Kidney (tissue), 14 donors: Measurements from ENCODE around the gene FAM120B. TPM values are rescaled to one million over a fixed set of nuclear protein-coding genes. Genes with fewer than 3 reads are reported as not detected.

Source experiments
- DNase-seq, 5 donors: peaks; one replicate each; pipeline ENCODE4 v3.0.0-alpha.2; 2013 to 2020
- FAIRE-seq: peaks from 2 replicates; lab custom pipeline; 2012; peaks lifted over from hg19 to GRCh38; lab: Jason Lieb, UNC
- H3K27ac ChIP-seq, 2 donors: one replicate each; pipeline ENCODE4 v1.7.0; 2013; ENCODE audit warnings: low read depth in 2 of 2, low read length in 2 of 2, inconsistent platforms in 1 of 2
- H3K27me3 ChIP-seq: one replicate; pipeline ENCODE4 v1.7.1; 2013; ENCODE audit warnings: low read length, inconsistent platforms; ENCODE audit not compliant: control insufficient read depth, insufficient read depth
- H3K36me3 ChIP-seq, 3 donors: one replicate each; pipeline versions ENCODE4 v1.7.0 to v1.7.1; 2013; ENCODE audit warnings: low read length in 3 of 3, control low read depth in 1 of 3, inconsistent platforms in 1 of 3; ENCODE audit not compliant: insufficient read depth in 3 of 3, control insufficient read depth in 2 of 3
- H3K4me1 ChIP-seq, 3 donors: one replicate each; pipeline versions ENCODE4 v1.7.0 to v1.7.1; 2013; ENCODE audit warnings: low read length in 3 of 3, inconsistent platforms in 1 of 3, low read depth in 1 of 3; ENCODE audit not compliant: control insufficient read depth in 2 of 3, insufficient read depth in 2 of 3
- H3K4me3 ChIP-seq, 3 donors: one replicate each; pipeline versions ENCODE4 v1.7.0 to v1.8.1; 2013; ENCODE audit warnings: low read length in 3 of 3, control low read depth in 1 of 3, inconsistent platforms in 1 of 3
- H3K9ac ChIP-seq, 3 donors: one replicate each; pipeline versions ENCODE4 v1.7.0 to v1.7.1; 2013; ENCODE audit warnings: low read length in 3 of 3, control low read depth in 1 of 3, inconsistent platforms in 1 of 3
- H3K9me3 ChIP-seq, 3 donors: one replicate each; pipeline versions ENCODE4 v1.7.0 to v1.7.1; 2013; ENCODE audit warnings: low read length in 3 of 3, control low read depth in 1 of 3, inconsistent platforms in 1 of 3; ENCODE audit not compliant: control insufficient read depth in 2 of 3, insufficient read depth in 1 of 3
- CTCF ChIP-seq: IDR thresholded peaks from 3 replicates; pipeline ENCODE4 v1.5.1; 2012; ENCODE audit warnings: mild to moderate bottlenecking, moderate library complexity, borderline replicate concordance; ENCODE audit not compliant: insufficient read depth; ENCODE audit errors: extremely low read depth
- intact Hi-C: fragments of 100-400 bp; cut with DNase I; formaldehyde crosslinking; loops from one replicate; pipeline ENCODE4 v1.11.1; 2022
- polyA plus RNA-seq: library from polyadenylated mRNA; stranded (reverse); fragments of 350-450 nt; fragmentation: Illumina TruSeq; extraction: RNeasy Lipid Tissue Mini Kit (QIAGEN cat#74804); gene quantifications from one replicate; pipeline ENCODE4 v1.2.3, GENCODE V29; 2014; ENCODE audit warnings: low read depth, low replicate concordance; ENCODE audit not compliant: insufficient read depth
- total RNA-seq: library from RNA; stranded (reverse); fragmentation: NEBNext Ultra II Directional; extraction: Animal tissue kit (Norgen Biotek cat#: 25700); gene quantifications from one replicate; pipeline ENCODE4 v1.2.1, GENCODE V29; 2021
- donor health status: control.
- donor health status: control.
- donor health status: control.
- donor health status: control.
- donor health status: control.
- donor health status: DM: yes; HTN: yes; CAD: no.
- donor health status: Normal renal cell carcinoma (clear cell type).

The FAM120B gene
- total and polyA plus RNA-seq, 2 donors from 2014 or later, result 16.5 to 34.8 TPM

- H3K9me3 ChIP-seq, result no peaks in the 10 kb centered on the region
- peaks cover 21% of the 10 kb centered on the region for H3K27me3 ChIP-seq
- H3K4me3 ChIP-seq, result no peak overlapping the region
- no peak for TF ChIP-seq CTCF
- H3K27ac ChIP-seq, result no peak overlapping the region
- no peak overlapping the region for H3K9ac ChIP-seq
- no peaks in the 10 kb centered on the region for H3K36me3 ChIP-seq
- DNase-seq (peak in 2 of 5 donors; percentile 31 to 38), FAIRE-seq (no peak)
- intact Hi-C loops, result no loop called here
- H3K4me1 ChIP-seq, result peaks cover 0 to 20% (median 0%) of the 10 kb centered on the region in 3 donors
Measured at GRCh38 chr6:170294298-170294730, 12.2 kb upstream of the FAM120B start.

- peak overlapping the region in 1 of 3 donors; percentile 47 for H3K4me3 ChIP-seq
- DNase-seq (peak in 4 of 5 donors; percentile 28 to 69 (median 39)), FAIRE-seq (no peak)
- intact Hi-C loops, result no loop called here
- H3K27me3 ChIP-seq, result peaks cover 21% of the 10 kb centered on the region
- H3K36me3 ChIP-seq, result no peaks in the 10 kb centered on the region
- H3K9me3 ChIP-seq, result no peaks in the 10 kb centered on the region
- H3K27ac ChIP-seq, result no peak overlapping the region
- peaks cover 0 to 18% (median 0%) of the 10 kb centered on the region in 3 donors for H3K4me1 ChIP-seq
- no peak for TF ChIP-seq CTCF
- H3K9ac ChIP-seq, result no peak overlapping the region
Measured at GRCh38 chr6:170294813-170295509, 11.6 kb upstream of the FAM120B start.

GRCh38 chr6:170295510-170296422, 10.8 kb upstream of the FAM120B start:
- peaks cover 0 to 18% (median 0%) of the 10 kb centered on the region in 3 donors for H3K4me1 ChIP-seq
- no peak overlapping the region for H3K9ac ChIP-seq
- no peak for TF ChIP-seq CTCF
- H3K27ac ChIP-seq, result no peak overlapping the region
- intact Hi-C loops, result no loop called here
- no peak for FAIRE-seq
- peak; percentile 66 to 82 (median 72) for DNase-seq
- peak overlapping the region in 1 of 3 donors; percentile 47 for H3K4me3 ChIP-seq
- peaks cover 21% of the 10 kb centered on the region for H3K27me3 ChIP-seq
- no peaks in the 10 kb centered on the region for H3K9me3 ChIP-seq
- H3K36me3 ChIP-seq, result no peaks in the 10 kb centered on the region
